Measurements from ENCODE around the gene NETO1. TPM values are rescaled to one million over a fixed set of nuclear protein-coding genes. Genes with fewer than 3 reads are reported as not detected.

The NETO1 gene
- total RNA-seq, 1 donor from 2014 or later, result not detected

DNA sequence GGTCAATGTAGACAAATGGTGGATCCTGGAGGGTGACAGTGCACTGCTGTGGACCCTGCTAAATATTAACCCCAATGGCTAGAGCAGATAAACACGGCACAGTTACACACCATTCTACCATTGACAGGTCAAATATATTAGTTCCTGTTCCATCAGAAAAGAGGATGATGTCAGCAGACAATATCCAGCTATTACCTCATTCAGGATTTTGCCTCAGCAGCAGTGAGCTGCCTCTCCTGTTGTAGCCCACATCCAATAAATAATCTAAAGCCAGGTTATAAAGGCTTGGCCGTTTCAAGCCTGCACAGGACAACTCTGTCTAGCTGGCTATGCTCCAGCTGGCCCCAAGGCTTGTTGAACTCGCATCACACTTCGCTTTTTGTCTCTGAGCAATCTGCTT, 31.6 kb upstream of the NETO1 start:
- Mint-ChIP-seq H3K27ac (ENCODE audit: unreplicated experiment) (no peak overlapping the region), H3K36me3 (ENCODE audit: unreplicated experiment) (no peaks in the 10 kb centered on the region), H3K4me1 (ENCODE audit: unreplicated experiment) (no peaks in the 10 kb centered on the region), H3K4me3 (ENCODE audit: unreplicated experiment) (no peak overlapping the region), H3K27me3 (ENCODE audit: unreplicated experiment) (no peaks in the 10 kb centered on the region), H3K9me3 (ENCODE audit: unreplicated experiment) (peaks cover 8% of the 10 kb centered on the region)
- TF ChIP-seq, protein P1, sequence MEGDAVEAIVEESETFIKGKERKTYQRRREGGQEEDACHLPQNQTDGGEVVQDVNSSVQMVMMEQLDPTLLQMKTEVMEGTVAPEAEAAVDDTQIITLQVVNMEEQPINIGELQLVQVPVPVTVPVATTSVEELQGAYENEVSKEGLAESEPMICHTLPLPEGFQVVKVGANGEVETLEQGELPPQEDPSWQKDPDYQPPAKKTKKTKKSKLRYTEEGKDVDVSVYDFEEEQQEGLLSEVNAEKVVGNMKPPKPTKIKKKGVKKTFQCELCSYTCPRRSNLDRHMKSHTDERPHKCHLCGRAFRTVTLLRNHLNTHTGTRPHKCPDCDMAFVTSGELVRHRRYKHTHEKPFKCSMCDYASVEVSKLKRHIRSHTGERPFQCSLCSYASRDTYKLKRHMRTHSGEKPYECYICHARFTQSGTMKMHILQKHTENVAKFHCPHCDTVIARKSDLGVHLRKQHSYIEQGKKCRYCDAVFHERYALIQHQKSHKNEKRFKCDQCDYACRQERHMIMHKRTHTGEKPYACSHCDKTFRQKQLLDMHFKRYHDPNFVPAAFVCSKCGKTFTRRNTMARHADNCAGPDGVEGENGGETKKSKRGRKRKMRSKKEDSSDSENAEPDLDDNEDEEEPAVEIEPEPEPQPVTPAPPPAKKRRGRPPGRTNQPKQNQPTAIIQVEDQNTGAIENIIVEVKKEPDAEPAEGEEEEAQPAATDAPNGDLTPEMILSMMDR (IDR thresholded peaks at IDR 0.05), result no peak
- no peak for DNase-seq (ENCODE audit: extremely low spot score, unreplicated experiment)

DNA sequence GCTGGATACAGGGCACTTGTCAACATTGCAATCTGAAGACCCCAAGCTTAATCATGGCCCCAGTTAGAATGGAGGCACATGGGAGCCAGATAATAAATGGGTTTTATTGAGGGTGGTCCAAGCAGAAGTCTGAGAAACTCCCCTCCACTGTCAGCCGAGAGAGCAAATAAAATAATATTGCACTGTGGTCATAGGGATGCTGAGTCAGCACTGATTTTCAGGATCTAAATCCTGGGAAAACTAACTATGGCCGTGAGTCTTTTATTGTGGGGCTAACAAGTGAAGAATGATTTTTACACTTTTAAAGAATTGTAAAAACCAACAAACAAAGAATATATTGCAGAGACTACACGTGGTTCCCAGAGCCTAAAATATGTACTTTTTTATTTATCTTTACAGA, 31.1 kb upstream of the NETO1 start:
- Mint-ChIP-seq H3K4me1 (ENCODE audit: unreplicated experiment) (no peaks in the 10 kb centered on the region), H3K4me3 (ENCODE audit: unreplicated experiment) (no peak overlapping the region), H3K27me3 (ENCODE audit: unreplicated experiment) (no peaks in the 10 kb centered on the region), H3K27ac (ENCODE audit: unreplicated experiment) (no peak overlapping the region), H3K9me3 (ENCODE audit: unreplicated experiment) (peaks cover 8% of the 10 kb centered on the region), H3K36me3 (ENCODE audit: unreplicated experiment) (no peaks in the 10 kb centered on the region)
- TF ChIP-seq, protein P1 (IDR thresholded peaks at IDR 0.05), result no peak
- DNase-seq (ENCODE audit: extremely low spot score, unreplicated experiment), result no peak

DNA sequence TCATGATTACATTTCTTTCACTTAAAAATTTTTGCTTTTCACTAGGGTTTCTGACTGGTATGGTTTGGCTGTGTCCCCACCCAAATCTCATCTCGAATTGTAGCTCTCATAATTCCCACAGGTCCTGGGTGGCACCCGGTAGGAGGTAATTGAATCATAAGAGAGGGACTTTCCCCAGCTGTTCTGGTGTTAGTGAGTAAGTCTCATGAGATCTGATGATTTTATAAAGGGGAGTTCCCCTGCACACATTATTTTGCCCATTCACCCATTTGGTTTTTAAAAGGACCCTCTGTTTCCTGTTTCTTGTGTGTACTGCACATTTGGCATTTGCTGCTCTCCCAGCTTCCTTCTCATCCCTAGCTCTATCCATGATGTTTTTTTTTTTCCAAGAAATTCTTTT, 27.8 kb upstream of the NETO1 start:
- no peak overlapping the region for H3K27ac Mint-ChIP-seq (ENCODE audit: unreplicated experiment)
- H3K4me1 Mint-ChIP-seq (ENCODE audit: unreplicated experiment), result no peaks in the 10 kb centered on the region
- H3K36me3 Mint-ChIP-seq (ENCODE audit: unreplicated experiment), result no peaks in the 10 kb centered on the region
- no peak overlapping the region for H3K4me3 Mint-ChIP-seq (ENCODE audit: unreplicated experiment)
- H3K9me3 Mint-ChIP-seq (ENCODE audit: unreplicated experiment), result peaks cover 5% of the 10 kb centered on the region
- TF ChIP-seq, protein P1 (IDR thresholded peaks at IDR 0.05), result no peak
- H3K27me3 Mint-ChIP-seq (ENCODE audit: unreplicated experiment), result no peaks in the 10 kb centered on the region
- DNase-seq (ENCODE audit: extremely low spot score, unreplicated experiment), result no peak

DNA sequence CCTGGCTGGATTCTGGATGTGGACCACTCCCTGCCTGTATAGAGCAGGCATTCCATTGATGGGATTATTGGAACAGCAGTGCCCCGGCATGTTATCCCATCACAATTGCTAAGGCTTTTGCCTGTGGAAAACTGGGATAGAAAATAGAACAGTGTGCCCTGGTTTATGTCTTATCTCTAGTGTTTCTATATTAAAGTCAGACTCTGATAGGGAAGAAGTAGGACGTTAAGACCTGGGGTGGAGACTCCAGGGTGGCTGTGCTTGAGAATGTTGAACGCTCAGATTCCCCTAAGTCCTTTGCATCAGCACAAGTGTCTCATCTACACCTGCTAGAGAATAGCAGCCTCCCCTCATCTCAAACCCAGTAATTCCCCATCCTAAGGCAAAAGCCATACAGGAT, 10.8 kb upstream of the NETO1 start:
- Mint-ChIP-seq H3K4me1 (ENCODE audit: unreplicated experiment) (no peaks in the 10 kb centered on the region), H3K27ac (ENCODE audit: unreplicated experiment) (no peak overlapping the region), H3K9me3 (ENCODE audit: unreplicated experiment) (no peaks in the 10 kb centered on the region), H3K4me3 (ENCODE audit: unreplicated experiment) (no peak overlapping the region), H3K36me3 (ENCODE audit: unreplicated experiment) (no peaks in the 10 kb centered on the region), H3K27me3 (ENCODE audit: unreplicated experiment) (no peaks in the 10 kb centered on the region)
- DNase-seq (ENCODE audit: extremely low spot score, unreplicated experiment), result no peak
- TF ChIP-seq, protein P1 (IDR thresholded peaks at IDR 0.05), result no peak

DNA sequence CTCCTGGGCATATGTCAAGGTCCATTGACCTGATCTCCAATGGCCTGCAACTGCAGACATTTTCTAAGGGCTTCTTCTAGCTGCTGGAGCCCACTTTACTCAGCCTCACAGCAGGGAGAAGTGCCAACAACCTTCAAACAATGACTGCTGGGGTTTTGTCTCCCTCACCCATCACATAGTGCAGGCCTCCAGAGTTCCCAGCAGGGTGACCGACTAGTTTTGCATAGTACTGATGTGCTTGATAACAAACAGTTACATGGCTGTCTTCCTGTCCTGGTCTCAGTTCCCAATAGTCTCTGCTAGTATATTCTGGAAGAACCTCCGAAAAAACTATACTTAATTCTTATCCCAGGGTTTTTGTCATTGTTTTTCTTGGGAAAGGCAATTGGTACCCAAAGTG, 10.4 kb upstream of the NETO1 start:
- Mint-ChIP-seq H3K27me3 (ENCODE audit: unreplicated experiment) (no peaks in the 10 kb centered on the region), H3K9me3 (ENCODE audit: unreplicated experiment) (no peaks in the 10 kb centered on the region), H3K4me1 (ENCODE audit: unreplicated experiment) (no peaks in the 10 kb centered on the region), H3K27ac (ENCODE audit: unreplicated experiment) (no peak overlapping the region), H3K4me3 (ENCODE audit: unreplicated experiment) (no peak overlapping the region), H3K36me3 (ENCODE audit: unreplicated experiment) (no peaks in the 10 kb centered on the region)
- TF ChIP-seq, protein P1 (IDR thresholded peaks at IDR 0.05), result no peak
- no peak for DNase-seq (ENCODE audit: extremely low spot score, unreplicated experiment)
